DND-41 (cell line): ENCODE measurements around the gene RYR2.

Experiments used
- CTCF ChIP-seq: IDR thresholded peaks from 2 replicates; pipeline ENCODE4 v1.5.1; 2012; ENCODE audit warnings: borderline replicate concordance, low read length, moderate library complexity, mild to moderate bottlenecking; ENCODE audit not compliant: poor library complexity, severe bottlenecking; ENCODE audit errors: extremely low read depth
- EZH2 ChIP-seq: IDR thresholded peaks from 3 replicates; pipeline ENCODE4 v1.6.1; 2012; ENCODE audit warnings: borderline replicate concordance, low read depth, mild to moderate bottlenecking, moderate library complexity, low read length, inconsistent platforms; ENCODE audit not compliant: severe bottlenecking

GRCh38 chr1:237171454-237172117, 129.6 kb downstream of the RYR2 start:
- TF ChIP-seq CTCF (no peak), EZH2 (no peak)
